DMS153 treated with DMSO at 0.1 percent for 48 hours (cell line): ENCODE data around the gene TAF11L11.
"Not testable (repeated sequence)": the region's sequence is repeated elsewhere in the genome, so short reads cannot be mapped to it uniquely, and the experiment has no call there.

Source experiments
- DNase-seq: peaks from one replicate; lab custom pipeline; 2025; ENCODE audit not compliant: unreplicated experiment; lab: John Stamatoyannopoulos, UW

TAF11L11 gene

GRCh38 chr5:17603880-17604279 lies at the start of gene TAF11L11:
Gene TAF11L11 (plus strand): TSS chr5:17604183.
- DNase-seq: not testable (repeated sequence)

- not testable (repeated sequence) for DNase-seq
These were observed 18.3 kb upstream of the TAF11L11 start, which contains the start of gene TAF11L7 for GRCh38 chr5:17585658-17586057. Gene TAF11L7 (minus strand): TSS chr5:17585758.

- not testable (repeated sequence) for DNase-seq
These were observed 13.1 kb upstream of the TAF11L11 start, which contains the start of gene TAF11L8 for GRCh38 chr5:17590860-17591259. Gene TAF11L8 (minus strand): TSS chr5:17590960.

GRCh38 chr5:17594255-17594654 lies 9.7 kb upstream of the TAF11L11 start, which contains the start of gene TAF11L9:
Gene TAF11L9 (minus strand): TSS chr5:17594394.
- not testable (repeated sequence) for DNase-seq

GRCh38 chr5:17597728-17598127 lies 6.3 kb upstream of the TAF11L11 start, which contains the start of gene TAF11L10:
Gene TAF11L10 (minus strand): TSS chr5:17597828.
- DNase-seq: not testable (repeated sequence)

- DNase-seq: no peak
These were observed 968 bp downstream of the TAF11L11 start for GRCh38 chr5:17604951-17605350.

- not testable (repeated sequence) for DNase-seq
These were observed 3.5 kb downstream of the TAF11L11 start for GRCh38 chr5:17607461-17607860.

GRCh38 chr5:17610092-17610491 lies 6.1 kb downstream of the TAF11L11 start, which contains the start of gene TAF11L12:
Gene TAF11L12 (plus strand): TSS chr5:17610392.
- DNase-seq: not testable (repeated sequence)

GRCh38 chr5:17614872-17615605 lies 11.1 kb downstream of the TAF11L11 start:
- DNase-seq: no peak

GRCh38 chr5:17619354-17619753 lies 15.4 kb downstream of the TAF11L11 start:
- DNase-seq: no peak

GRCh38 chr5:17620627-17621026 lies 16.6 kb downstream of the TAF11L11 start:
- no peak for DNase-seq

GRCh38 chr5:17625686-17626085 lies 21.7 kb downstream of the TAF11L11 start:
- DNase-seq: no peak

- not testable (repeated sequence) for DNase-seq
These were observed 27.8 kb downstream of the TAF11L11 start, which contains the start of gene TAF11L13 for GRCh38 chr5:17631788-17632187. Gene TAF11L13 (plus strand): TSS chr5:17632088.

GRCh38 chr5:17634160-17634559 lies 30.2 kb downstream of the TAF11L11 start, which contains the start of gene TAF11L14:
Gene TAF11L14 (plus strand): TSS chr5:17634460.
- no peak for DNase-seq

GRCh38 chr5:17649232-17649631 lies 45.2 kb downstream of the TAF11L11 start:
- DNase-seq: not testable (repeated sequence)

- not testable (repeated sequence) for DNase-seq
These were observed 51.3 kb downstream of the TAF11L11 start for GRCh38 chr5:17655201-17655759.
